ENCODE measurements around the gene TMEM14A.

Gene TMEM14A

DNA sequence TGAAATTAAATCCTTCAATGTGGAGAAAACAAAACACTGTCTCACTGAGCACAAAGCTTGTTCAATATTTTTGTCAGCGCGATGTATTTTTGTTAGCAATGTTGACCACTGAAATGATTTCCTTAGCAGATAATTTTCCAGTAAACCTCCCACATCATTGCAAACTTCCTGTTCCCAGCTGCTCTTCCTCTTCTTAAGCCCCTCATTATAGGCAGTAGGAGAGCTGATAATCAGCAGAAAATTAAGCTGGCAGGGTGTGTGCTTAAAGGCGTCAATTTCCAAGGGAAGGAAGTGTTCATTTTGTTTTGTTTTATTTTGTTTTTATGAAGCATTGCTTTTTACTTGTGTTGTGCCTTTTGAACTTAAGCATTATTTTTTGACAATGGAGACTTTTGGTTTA, 29.1 kb upstream of the TMEM14A start:
- TF ChIP-seq, protein P1, sequence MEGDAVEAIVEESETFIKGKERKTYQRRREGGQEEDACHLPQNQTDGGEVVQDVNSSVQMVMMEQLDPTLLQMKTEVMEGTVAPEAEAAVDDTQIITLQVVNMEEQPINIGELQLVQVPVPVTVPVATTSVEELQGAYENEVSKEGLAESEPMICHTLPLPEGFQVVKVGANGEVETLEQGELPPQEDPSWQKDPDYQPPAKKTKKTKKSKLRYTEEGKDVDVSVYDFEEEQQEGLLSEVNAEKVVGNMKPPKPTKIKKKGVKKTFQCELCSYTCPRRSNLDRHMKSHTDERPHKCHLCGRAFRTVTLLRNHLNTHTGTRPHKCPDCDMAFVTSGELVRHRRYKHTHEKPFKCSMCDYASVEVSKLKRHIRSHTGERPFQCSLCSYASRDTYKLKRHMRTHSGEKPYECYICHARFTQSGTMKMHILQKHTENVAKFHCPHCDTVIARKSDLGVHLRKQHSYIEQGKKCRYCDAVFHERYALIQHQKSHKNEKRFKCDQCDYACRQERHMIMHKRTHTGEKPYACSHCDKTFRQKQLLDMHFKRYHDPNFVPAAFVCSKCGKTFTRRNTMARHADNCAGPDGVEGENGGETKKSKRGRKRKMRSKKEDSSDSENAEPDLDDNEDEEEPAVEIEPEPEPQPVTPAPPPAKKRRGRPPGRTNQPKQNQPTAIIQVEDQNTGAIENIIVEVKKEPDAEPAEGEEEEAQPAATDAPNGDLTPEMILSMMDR (IDR thresholded peaks at IDR 0.05; ENCODE audit: low read depth, low read length), result no peak
- H3K27ac ChIP-seq, result peak overlapping the region; percentile 46
- H3K4me3 ChIP-seq (ENCODE audit: low read depth, low read length), result 0 out of 2 replicates have a peak overlapping the region, but pooled peaks have one; percentile 9
- H3K9me3 ChIP-seq (ENCODE audit: severe bottlenecking), result no peaks in the 10 kb centered on the region
- no peaks in the 10 kb centered on the region for H3K27me3 ChIP-seq (ENCODE audit: insufficient read depth, low read depth, severe bottlenecking)
- no peaks in the 10 kb centered on the region for H3K36me3 ChIP-seq
- DNase-seq, result peak; percentile 48

DNA sequence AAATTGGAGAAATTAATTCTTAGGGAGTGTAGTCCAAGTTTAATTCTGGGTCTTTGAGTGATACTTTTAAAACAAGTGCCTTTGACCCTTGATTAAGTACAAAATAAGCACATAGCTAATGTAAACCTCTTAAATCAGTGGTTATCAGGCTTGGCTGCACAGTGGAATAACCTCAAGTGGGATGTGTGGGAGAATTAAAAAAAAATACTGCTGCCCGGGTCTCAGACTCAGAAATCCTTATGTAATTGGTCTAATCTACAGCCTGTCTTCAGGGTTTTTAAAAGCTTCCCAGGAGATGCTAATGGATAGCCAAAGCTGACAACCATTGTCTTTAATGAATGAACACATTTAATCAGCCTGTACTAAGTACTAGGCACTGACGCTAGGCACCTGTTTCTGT, 28.5 kb upstream of the TMEM14A start:
- H3K36me3 ChIP-seq, result no peaks in the 10 kb centered on the region
- 0 out of 2 replicates have a peak overlapping the region, but pooled peaks have one; percentile 9 for H3K4me3 ChIP-seq (ENCODE audit: low read depth, low read length)
- peak; percentile 73 for DNase-seq
- TF ChIP-seq, protein P1 (IDR thresholded peaks at IDR 0.05; ENCODE audit: low read depth, low read length), result no peak
- H3K27ac ChIP-seq, result peak overlapping the region; percentile 46
- no peaks in the 10 kb centered on the region for H3K27me3 ChIP-seq (ENCODE audit: insufficient read depth, low read depth, severe bottlenecking)
- H3K9me3 ChIP-seq (ENCODE audit: severe bottlenecking), result no peaks in the 10 kb centered on the region

DNA sequence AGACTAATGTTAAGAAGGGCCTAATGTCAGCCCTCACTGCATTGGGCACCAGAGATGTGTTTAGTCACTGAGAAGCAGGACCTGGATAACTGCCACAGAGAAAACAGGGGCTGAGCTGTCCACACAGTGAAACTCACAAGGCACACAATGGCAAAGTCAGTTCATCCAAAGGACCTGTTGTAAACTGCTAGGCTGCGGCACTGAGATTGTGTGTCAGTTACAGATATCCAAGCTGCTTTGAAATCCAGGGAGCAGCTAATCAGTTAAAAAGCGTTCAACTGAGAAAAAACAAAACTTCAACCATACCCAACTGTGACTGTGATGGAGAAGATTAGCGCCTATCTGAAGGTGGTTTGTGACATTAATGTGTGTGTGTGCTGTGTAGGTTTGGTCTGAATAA, 27.8 kb upstream of the TMEM14A start:
- Histone ChIP-seq H3K9me3 (ENCODE audit: severe bottlenecking) (no peaks in the 10 kb centered on the region), H3K27me3 (ENCODE audit: insufficient read depth, low read depth, severe bottlenecking) (no peaks in the 10 kb centered on the region), H3K4me3 (ENCODE audit: low read depth, low read length) (no peak overlapping the region), H3K36me3 (no peaks in the 10 kb centered on the region), H3K27ac (peak overlapping the region; percentile 3)
- TF ChIP-seq, protein P1 (IDR thresholded peaks at IDR 0.05; ENCODE audit: low read depth, low read length), result no peak
- peak; percentile 47 for DNase-seq

DNA sequence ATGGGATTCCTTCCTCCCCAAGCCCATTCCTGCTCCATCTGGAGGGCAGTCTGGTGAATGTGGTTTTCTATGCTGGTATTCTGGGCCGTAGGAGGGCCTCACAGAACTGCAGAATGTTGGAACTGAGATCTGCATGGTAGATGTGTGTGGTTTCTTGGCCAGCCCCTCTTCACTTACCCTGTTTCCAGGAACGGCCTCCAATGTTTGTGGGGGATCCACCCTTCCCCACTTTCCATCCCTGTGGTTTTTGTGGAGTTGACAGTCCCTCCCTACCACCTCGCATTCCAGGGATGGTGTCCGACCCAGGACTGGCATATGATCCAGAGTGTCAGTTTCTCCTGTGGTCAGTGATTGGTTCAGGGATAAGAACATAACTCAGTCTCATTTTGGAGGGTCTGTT, 26.7 kb upstream of the TMEM14A start:
- H3K27ac ChIP-seq, result no peak overlapping the region
- no peaks in the 10 kb centered on the region for H3K27me3 ChIP-seq (ENCODE audit: insufficient read depth, low read depth, severe bottlenecking)
- TF ChIP-seq, protein P1 (IDR thresholded peaks at IDR 0.05; ENCODE audit: low read depth, low read length), result no peak
- no peak overlapping the region for H3K4me3 ChIP-seq (ENCODE audit: low read depth, low read length)
- no peak for DNase-seq
- no peaks in the 10 kb centered on the region for H3K9me3 ChIP-seq (ENCODE audit: severe bottlenecking)
- no peaks in the 10 kb centered on the region for H3K36me3 ChIP-seq

DNA sequence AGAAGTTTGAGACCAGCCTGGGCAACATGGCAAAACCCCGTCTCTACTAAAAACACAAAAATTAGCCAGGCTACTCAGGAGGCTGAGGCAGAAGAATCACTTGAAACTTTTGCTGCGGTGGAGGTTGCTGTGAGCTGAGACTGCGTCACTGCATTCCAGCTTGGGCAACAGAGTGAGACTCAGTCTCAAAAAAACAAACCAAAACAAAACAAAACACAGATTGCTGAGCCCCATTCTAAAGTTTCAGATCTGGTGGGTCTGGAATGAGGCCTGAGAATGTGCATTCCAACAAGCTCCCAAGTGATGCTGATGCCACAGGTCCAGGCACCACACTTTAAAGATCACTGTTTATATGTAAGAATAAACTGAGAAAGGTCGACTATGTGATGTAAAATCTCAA, 24.9 kb upstream of the TMEM14A start:
- TF ChIP-seq, protein P1 (IDR thresholded peaks at IDR 0.05; ENCODE audit: low read depth, low read length), result no peak
- H3K36me3 ChIP-seq, result no peaks in the 10 kb centered on the region
- H3K9me3 ChIP-seq (ENCODE audit: severe bottlenecking), result no peaks in the 10 kb centered on the region
- no peak for DNase-seq
- no peaks in the 10 kb centered on the region for H3K27me3 ChIP-seq (ENCODE audit: insufficient read depth, low read depth, severe bottlenecking)
- no peak overlapping the region for H3K4me3 ChIP-seq (ENCODE audit: low read depth, low read length)
- H3K27ac ChIP-seq, result no peak overlapping the region

DNA sequence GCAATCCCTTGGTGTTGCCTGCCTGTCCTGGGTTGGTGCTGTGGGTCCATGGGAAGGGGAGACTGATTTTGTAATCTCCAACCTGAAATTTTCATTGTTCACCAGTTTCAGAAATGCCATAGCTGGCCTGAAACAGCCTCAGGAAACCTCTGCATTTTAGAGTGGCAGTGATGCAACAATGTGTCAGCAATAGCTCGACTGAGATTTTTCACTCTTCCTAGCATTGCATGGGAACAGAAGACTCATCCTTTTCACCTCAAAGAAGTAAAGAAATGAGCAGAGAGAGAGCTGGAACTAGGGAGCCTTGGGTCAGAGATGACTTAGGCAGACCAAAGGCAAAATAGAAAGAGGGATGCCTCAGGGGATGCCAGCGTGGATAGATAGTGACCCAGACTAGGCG, 23.7 kb upstream of the TMEM14A start:
- no peaks in the 10 kb centered on the region for H3K9me3 ChIP-seq (ENCODE audit: severe bottlenecking)
- H3K27me3 ChIP-seq (ENCODE audit: insufficient read depth, low read depth, severe bottlenecking), result no peaks in the 10 kb centered on the region
- H3K27ac ChIP-seq, result no peak overlapping the region
- no peak for DNase-seq
- TF ChIP-seq, protein P1 (IDR thresholded peaks at IDR 0.05; ENCODE audit: low read depth, low read length), result no peak
- no peaks in the 10 kb centered on the region for H3K36me3 ChIP-seq
- H3K4me3 ChIP-seq (ENCODE audit: low read depth, low read length), result no peak overlapping the region
